OCI-LY1 (cell line): Measurements from ENCODE around the gene KRTAP10-4.

Experiments used
- H2AFZ ChIP-seq: fragments of 200-600 bp; sonication (generic), shearing (Covaris generic); 2 replicates; pipeline ENCODE4 v1.6.0; 2014; ENCODE audit warnings: antibody characterized with exemption, mild to moderate bottlenecking, low read length
- H3F3A ChIP-seq: fragments of 200-600 bp; sonication (generic), shearing (Covaris generic); 2 replicates; pipeline ENCODE4 v1.6.0; 2014; ENCODE audit warnings: mild to moderate bottlenecking, antibody characterized with exemption, low read length, moderate library complexity; ENCODE audit not compliant: insufficient read depth
- H3K27ac ChIP-seq: fragments of 200-600 bp; sonication (generic); 2 replicates; pipeline ENCODE4 v1.5.1; 2014; ENCODE audit warnings: low read length, mixed run types, mild to moderate bottlenecking, low read depth; ENCODE audit not compliant: poor library complexity, severe bottlenecking
- H3K27me3 ChIP-seq: fragments of 200-600 bp; sonication (generic); 2 replicates; pipeline ENCODE4 v1.6.0; 2014; ENCODE audit warnings: antibody characterized with exemption, mild to moderate bottlenecking, low read length, moderate library complexity; ENCODE audit not compliant: insufficient read depth
- H3K36me3 ChIP-seq: fragments of 200-600 bp; sonication (generic); 2 replicates; pipeline ENCODE4 v1.6.1; 2014; ENCODE audit warnings: mild to moderate bottlenecking, antibody characterized with exemption, low read length, moderate library complexity, mixed read lengths; ENCODE audit not compliant: insufficient read depth
- H3K4me1 ChIP-seq: fragments of 200-600 bp; sonication (generic); 2 replicates; pipeline ENCODE4 v1.5.1; 2014; ENCODE audit warnings: mild to moderate bottlenecking, low read length, moderate library complexity; ENCODE audit not compliant: insufficient read depth, severe bottlenecking
- H3K4me2 ChIP-seq: fragments of 200-600 bp; sonication (generic), shearing (Covaris generic); 2 replicates; pipeline ENCODE4 v1.6.1; 2014; ENCODE audit warnings: low read length
- H3K4me3 ChIP-seq: fragments of 200-600 bp; sonication (generic); 2 replicates; pipeline ENCODE4 v1.5.1; 2014; ENCODE audit warnings: low read length, low read depth, mild to moderate bottlenecking, mixed read lengths; ENCODE audit not compliant: poor library complexity, severe bottlenecking
- H3K79me2 ChIP-seq: fragments of 200-600 bp; shearing (Covaris generic); 2 replicates; pipeline ENCODE4 v1.6.1; 2016; ENCODE audit warnings: mixed run types, low read length, mixed read lengths; ENCODE audit not compliant: insufficient read depth
- H3K9ac ChIP-seq: fragments of 200-600 bp; sonication (generic), shearing (Covaris generic); 2 replicates; pipeline ENCODE4 v1.6.1; 2014; ENCODE audit warnings: mild to moderate bottlenecking, low read length, mixed read lengths
- H3K9me2 ChIP-seq: fragments of 200-600 bp; sonication (generic), shearing (Covaris generic); 2 replicates; pipeline ENCODE4 v1.6.1; 2014; ENCODE audit warnings: low read depth, mild to moderate bottlenecking, low read length, mixed read lengths
- H3K9me3 ChIP-seq: fragments of 200-600 bp; shearing (Covaris generic); 2 replicates; pipeline ENCODE4 v1.6.1; 2014; ENCODE audit warnings: low read length, mixed read lengths
- H4K20me1 ChIP-seq: fragments of 200-600 bp; sonication (generic), shearing (Covaris generic); 2 replicates; pipeline ENCODE4 v1.6.0; 2016; ENCODE audit warnings: mild to moderate bottlenecking, low read length; ENCODE audit not compliant: insufficient read depth
- EZH2 ChIP-seq: fragments of 200-600 bp; sonication (generic), shearing (Covaris generic); IDR thresholded peaks from 2 replicates; pipeline ENCODE4 v1.8.0; 2017; ENCODE audit warnings: borderline replicate concordance, mixed run types, mild to moderate bottlenecking, antibody characterized with exemption, low read length, moderate library complexity, mixed read lengths
- TF ChIP-seq, protein P1 (sequence below): fragments of 200-600 bp; sonication (generic), shearing (Covaris generic); IDR thresholded peaks from 2 replicates; pipeline ENCODE4 v1.5.1; 2017; ENCODE audit warnings: mild to moderate bottlenecking, antibody characterized with exemption, low read length, moderate library complexity, mixed read lengths

KRTAP10-4 gene

GRCh38 chr21:44551340-44551961, 22.1 kb upstream of the KRTAP10-4 start, which contains the start of gene KRTAP10-2:
KRTAP10-2 (minus strand) TSS chr21:44551505; CDS start chr21:44551458, 47 bp downstream.
- Histone ChIP-seq H3K27ac (no peak within 1 kb of the TSS), H3K9me3 (peaks cover 8% of the 10 kb centered on the region), H3K4me1 (no peaks in the 10 kb centered on the region), H3K27me3 (peaks cover 6% of the 10 kb centered on the region; the same call in 1 of the 2 replicates), H3K4me2 (no peak within 1 kb of the TSS), H4K20me1 (no peaks in the 10 kb centered on the region), H3K4me3 (no peak within 1 kb of the TSS), H2AFZ (no peak within 1 kb of the TSS), H3K79me2 (no peaks in the 10 kb centered on the region), H3F3A (no peaks in the 10 kb centered on the region), H3K36me3 (no peaks in the 10 kb centered on the region), H3K9me2 (no peaks in the 10 kb centered on the region), H3K9ac (no peak within 1 kb of the TSS)
- TF ChIP-seq, protein P1, sequence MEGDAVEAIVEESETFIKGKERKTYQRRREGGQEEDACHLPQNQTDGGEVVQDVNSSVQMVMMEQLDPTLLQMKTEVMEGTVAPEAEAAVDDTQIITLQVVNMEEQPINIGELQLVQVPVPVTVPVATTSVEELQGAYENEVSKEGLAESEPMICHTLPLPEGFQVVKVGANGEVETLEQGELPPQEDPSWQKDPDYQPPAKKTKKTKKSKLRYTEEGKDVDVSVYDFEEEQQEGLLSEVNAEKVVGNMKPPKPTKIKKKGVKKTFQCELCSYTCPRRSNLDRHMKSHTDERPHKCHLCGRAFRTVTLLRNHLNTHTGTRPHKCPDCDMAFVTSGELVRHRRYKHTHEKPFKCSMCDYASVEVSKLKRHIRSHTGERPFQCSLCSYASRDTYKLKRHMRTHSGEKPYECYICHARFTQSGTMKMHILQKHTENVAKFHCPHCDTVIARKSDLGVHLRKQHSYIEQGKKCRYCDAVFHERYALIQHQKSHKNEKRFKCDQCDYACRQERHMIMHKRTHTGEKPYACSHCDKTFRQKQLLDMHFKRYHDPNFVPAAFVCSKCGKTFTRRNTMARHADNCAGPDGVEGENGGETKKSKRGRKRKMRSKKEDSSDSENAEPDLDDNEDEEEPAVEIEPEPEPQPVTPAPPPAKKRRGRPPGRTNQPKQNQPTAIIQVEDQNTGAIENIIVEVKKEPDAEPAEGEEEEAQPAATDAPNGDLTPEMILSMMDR: no peak
- no peak for TF ChIP-seq EZH2

DNA sequence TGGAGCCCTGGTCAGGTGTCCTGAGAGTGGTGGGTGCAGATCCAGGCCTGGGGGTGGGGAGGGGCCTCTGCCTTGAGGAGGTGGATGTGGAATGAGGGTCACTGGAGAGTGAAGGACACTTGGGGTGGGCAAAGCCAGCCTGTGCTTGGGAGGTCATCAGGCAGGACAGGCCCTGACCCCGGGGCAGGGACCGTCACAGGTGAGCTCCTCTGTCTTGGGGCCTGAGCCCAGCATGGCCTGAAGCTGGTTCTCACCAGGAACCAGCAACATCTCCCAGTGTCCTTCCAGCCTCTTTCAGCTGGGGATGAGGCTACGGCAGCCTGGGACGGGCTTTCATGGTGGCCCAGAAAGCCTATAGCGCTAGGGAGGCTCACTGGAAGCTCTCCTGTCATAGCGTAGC, 21.4 kb upstream of the KRTAP10-4 start:
- Histone ChIP-seq H3K9ac (no peak overlapping the region), H3K36me3 (no peaks in the 10 kb centered on the region), H3F3A (no peaks in the 10 kb centered on the region), H4K20me1 (no peaks in the 10 kb centered on the region), H2AFZ (no peak overlapping the region), H3K27ac (no peak overlapping the region), H3K27me3 (peaks cover 3% of the 10 kb centered on the region; the same call in 1 of the 2 replicates), H3K4me2 (no peak overlapping the region), H3K4me3 (no peak overlapping the region), H3K9me2 (no peaks in the 10 kb centered on the region), H3K9me3 (peaks cover 3% of the 10 kb centered on the region), H3K79me2 (no peaks in the 10 kb centered on the region), H3K4me1 (no peaks in the 10 kb centered on the region)
- TF ChIP-seq, protein P1: no peak
- TF ChIP-seq EZH2: no peak

DNA sequence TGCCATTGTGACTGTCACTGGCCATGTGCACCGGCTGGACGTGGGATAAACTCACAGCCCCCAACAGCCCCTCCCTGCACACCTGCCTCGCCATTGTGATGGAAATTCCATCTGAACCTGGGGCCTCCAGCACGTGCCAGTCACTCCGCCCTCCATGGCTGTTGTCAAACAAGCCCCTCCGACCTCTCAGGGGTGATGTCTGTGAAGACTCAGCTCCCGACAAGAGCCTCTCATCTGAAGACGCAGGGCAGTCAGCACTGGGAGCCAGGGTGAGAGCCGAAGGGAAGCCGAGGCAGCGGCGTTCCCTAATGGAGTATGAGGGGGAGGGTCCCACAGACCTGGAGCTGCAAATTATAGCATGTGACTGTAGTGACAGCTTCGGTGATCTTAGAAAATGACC, 20.8 kb upstream of the KRTAP10-4 start:
- H3K36me3 ChIP-seq: no peaks in the 10 kb centered on the region
- no peak overlapping the region for H3K9ac ChIP-seq
- no peaks in the 10 kb centered on the region for H3K79me2 ChIP-seq
- TF ChIP-seq, protein P1: no peak
- no peak for TF ChIP-seq EZH2
- H3K9me3 ChIP-seq: no peaks in the 10 kb centered on the region
- H2AFZ ChIP-seq: no peak overlapping the region
- H3K27me3 ChIP-seq: no peaks in the 10 kb centered on the region; the same call in 1 of the 2 replicates
- H3F3A ChIP-seq: no peaks in the 10 kb centered on the region
- H3K4me1 ChIP-seq: no peaks in the 10 kb centered on the region
- no peaks in the 10 kb centered on the region for H4K20me1 ChIP-seq
- H3K27ac ChIP-seq: no peak overlapping the region
- no peak overlapping the region for H3K4me3 ChIP-seq
- H3K9me2 ChIP-seq: no peaks in the 10 kb centered on the region
- no peak overlapping the region for H3K4me2 ChIP-seq
